HS-27A (cell line): ENCODE data around the gene ZNF382.
"Not testable (repeated sequence)": the region's sequence is repeated elsewhere in the genome, so short reads cannot be mapped to it uniquely, and the experiment has no call there.

Experiments
- DNase-seq: peaks from one replicate; pipeline ENCODE4 v3.0.0-alpha.2; 2012; ENCODE audit warnings: low read depth, missing footprints

Gene ZNF382

DNA sequence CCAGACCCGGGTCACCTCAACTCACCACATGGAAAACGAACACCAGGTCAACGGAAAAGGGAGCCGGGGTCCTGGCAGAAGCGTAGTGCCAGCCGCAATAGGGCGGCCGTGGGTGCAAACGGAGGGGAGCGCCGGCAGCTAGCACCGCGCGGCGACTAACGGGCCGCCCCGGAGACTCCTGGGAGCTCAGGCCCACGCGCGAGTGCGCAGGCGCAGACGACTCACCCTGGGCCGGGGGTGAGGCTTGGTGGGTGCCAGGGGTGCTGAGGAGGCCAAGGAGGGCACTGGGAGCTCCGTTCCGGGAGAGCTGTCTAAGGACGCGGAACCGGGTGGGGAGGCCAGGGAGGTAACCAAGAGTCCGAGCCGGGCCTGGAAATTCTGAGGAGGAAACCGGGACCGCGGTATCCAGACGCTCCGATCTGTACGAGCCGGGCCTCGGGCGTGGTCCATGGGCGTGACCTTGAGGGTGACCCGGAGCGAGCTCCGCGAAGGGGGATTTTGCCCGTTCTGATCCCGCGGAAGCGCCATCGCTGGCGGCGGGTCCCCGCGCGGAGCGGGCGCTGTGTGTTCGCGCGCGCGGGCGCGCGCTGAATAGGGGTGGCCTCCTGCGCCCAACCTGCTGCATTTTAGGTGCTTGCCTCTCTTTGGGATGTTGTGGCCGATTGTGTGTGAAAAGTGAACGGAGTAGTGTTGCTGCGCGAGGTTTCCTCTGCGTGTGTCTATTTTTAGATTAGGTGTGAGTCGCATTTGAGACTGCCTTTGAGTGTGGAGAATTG lies at the start of gene ZNF382:
ZNF382 (plus strand) TSS at position 213 of the 776 bp plus-strand sequence. CDS start 4,602 bp downstream, outside the sequence.
- no peak for DNase-seq

DNA sequence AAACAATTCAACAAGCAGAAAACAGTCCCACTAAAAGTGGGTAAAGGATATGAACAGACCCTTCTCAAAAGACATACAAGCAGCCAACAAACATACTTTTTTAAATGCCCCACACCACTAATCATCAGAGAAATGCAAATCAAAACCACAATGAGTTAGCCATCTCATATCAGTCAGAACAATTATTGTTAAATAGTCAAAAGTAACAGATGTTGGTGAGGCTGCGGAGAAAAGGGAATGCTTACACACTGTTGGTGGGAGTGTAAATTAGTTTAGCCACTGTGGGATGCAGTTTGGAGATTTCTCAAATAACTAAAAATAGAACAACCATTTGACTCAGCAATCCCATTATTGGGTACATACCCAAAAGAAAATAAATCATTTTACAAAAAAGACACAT lies 40.7 kb upstream of the ZNF382 start:
- no peak for DNase-seq

DNA sequence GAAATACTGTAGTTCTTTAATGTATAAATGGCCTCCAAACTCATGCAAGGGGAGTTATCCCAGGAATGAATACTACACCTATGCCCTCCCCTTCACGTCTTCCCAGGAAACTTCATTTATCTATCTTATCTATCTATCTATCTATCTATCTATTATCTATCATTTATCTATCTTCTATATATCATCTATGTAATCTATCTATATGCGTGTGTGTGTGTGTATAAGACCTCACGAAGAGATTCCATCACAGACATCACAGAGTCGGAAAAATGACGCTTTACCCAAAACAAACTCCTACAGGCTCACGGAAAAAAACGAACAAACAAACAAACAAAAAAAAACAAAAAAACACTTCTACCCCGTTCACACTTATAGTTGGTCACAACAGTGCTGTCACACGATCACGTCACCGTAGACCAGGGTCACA lies 32.5 kb upstream of the ZNF382 start:
- DNase-seq, result no peak

DNA sequence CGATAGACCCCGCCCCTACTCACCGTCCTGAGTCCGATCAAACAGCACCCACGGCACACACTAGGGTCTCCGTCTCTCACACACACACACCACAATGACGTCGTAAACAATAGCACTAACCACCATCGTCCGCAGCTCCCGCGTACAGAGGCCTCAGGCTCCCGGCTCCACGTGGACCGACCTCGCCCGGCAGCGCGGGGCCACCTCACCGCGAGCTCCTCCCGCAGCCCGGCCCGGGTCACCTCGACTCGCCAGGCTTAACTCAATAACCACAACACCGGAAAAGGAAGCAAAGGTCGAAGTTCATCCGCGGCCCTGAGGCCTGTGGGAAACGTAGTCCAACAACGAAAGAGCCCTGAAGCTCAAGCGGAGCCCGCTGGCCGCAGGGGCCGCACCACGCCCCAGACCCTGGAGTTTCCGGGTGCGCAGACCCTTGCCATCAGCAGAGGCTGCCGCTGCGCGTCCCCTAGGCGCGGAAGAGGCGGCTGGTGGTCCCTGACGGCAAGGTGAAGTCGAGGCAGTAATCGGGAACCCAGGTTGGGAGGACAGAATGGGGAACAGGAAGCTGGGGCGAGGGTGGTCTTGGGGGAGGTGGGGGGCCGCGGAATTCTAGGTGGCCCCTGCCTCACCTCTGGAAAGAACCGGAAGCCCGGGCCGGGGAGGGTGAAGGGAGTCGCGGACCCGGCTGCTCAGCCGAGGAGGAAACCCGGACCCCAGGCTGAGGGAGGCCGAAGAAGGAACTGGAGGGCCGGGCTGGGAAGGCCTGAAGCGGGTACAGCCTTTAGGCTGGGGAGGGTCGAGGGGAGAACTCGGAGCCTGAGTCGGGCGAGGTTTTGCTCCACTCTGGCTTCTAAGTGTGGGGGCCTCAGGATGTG lies 31.9 kb upstream of the ZNF382 start, which contains the start of gene ZNF529:
ZNF529 (minus strand) TSS at position 273 of the 875 bp plus-strand sequence. CDS start 946 bp downstream, outside the sequence.
- DNase-seq, result peak; percentile 94

DNA sequence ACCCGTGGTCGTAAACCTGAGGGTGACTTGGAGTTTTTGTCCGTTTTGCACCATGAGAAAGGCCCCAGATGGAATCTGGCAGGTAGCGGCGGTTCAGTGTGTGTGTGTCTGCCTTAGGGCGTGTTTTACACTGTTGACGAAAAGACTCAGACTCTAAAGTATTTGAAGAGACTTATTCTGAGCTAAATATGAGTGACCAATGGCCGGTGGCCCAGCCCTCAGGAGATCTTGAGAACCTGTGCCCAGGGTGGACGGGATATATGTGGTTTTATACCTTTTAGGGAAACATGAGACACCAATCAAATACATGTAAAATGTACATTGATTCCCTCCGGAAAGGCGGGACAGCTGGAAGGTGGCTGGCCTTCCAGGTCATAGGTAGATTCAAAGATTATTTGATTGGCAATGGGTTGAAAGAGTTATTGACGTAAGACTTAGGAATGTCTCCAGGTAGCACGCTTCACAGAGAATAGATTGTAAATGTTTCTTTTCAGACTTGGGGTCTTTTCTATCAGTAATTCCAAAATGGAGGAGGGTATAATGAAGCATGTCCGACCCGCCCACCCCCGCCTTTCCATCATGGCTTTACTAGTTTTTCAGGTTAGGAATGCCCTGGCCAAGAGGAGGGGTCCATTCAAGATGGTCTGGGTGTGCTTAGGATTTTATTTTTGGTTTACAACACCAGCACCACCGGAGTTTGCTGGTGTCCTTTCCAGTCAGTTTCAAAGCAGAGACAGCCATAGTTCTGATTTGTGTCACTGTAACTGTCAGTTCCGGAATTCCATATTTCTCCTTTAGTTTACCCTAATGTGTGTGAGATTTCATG lies 31.0 kb upstream of the ZNF382 start:
- no peak for DNase-seq

DNA sequence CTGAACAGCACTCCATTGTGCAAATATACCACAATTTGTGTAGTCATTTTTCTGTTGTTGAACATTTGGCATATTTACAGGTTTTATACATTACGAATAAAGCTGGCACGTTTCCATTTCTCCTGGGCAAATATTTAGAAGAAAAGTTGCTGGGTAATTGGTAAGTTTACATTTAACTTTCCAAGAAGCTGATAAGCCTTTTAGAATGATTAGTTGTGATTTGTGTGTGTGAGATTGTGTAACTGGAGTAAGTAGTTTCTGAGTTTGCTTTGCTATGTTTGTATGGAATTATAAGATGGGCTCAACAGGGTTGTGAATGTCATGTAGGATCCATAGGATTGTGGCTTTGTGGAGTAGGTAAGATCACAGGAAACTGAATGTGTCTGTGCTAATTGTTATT lies 30.4 kb upstream of the ZNF382 start:
- DNase-seq, result no peak

DNA sequence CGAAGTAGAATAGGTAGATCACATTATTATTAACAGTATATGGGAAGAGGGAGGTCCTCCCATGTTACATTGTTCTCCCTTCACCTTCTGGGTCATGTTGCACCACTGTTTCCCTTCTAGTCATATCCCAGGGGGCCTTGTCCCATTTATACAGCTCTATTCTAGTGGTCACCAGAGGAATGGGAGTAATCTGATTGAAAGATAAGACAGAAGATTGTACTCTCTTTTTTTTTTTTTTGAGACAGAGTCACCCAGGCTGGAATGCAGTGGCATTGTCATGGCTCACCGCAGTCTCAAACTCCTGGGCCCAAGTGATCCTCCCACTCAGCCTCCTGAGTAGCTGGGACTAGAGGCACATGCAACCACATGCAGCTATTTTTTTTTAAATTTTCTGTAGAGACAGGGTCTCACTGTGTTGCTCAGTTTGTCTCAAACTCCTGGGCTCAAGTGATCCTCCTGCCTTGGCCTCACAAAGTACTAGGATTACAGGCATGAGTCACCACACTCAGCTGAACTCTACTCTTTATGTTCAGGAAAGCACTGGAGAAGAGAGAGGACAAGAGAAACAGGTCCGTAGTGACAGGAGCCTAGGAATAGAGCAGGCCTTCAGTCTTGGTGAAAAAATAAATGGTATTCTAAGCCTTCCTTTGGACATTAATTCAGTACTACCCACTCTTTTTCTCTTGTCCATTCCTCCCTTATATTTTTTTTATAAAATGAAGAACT lies 27.7 kb upstream of the ZNF382 start:
- DNase-seq, result no peak

DNA sequence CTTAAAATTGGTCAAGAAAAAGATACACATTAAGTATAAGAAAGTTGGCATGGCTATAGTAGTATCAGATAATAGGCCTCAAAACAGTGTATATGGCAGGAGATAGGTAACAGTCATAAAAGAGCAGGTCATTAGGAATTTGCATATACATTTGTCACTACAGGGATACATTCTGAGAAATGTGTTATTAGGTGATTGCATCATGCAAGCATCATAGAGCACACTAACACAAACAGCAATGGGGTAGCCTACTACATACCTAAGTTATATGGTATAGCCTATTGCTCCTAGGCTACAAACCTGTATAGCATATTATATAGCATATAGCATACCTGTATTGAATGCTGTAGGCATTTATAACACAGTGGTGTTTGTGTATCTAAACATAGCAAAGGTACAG lies 25.9 kb upstream of the ZNF382 start:
- DNase-seq, result no peak

DNA sequence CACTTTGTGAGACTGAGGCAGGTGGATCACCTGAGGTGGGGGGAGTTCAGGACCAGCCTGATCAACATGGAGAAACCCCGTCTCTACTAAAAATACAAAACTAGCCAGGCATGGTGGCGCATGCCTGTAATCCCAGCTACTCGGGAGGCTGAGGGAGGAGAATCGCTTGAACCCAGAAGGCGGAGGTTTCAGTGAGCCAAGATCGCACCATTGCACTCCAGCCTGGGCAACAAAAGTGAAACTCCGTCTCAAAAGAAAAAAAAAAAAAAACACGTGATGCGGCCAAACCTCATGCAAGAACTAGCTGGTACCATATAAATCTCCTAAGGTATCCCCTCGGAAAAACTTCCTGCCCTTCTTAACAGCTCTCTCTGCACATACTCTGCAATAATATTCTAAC lies 2.4 kb upstream of the ZNF382 start:
- not testable (repeated sequence) for DNase-seq

DNA sequence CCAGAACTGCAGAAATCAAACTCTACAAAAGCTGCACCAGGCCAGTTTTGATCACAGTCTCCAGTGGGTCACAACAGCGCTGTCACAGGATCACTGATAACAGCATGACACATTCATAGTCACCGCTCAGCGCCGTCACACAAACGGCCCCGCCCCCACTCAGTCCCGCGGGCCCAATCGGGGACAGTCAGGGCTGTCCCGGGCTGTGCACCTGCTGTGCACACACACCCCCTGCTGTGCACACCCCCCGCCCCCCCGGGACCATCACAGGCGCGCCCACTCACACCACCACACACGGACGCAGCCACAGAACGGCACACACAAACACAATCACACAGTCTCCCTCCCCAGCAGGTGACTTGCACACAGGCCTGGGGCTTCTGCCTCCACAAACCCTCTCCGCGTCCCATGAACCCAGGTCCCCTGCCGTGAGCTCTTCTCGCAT lies 435 bp upstream of the ZNF382 start:
- no peak for DNase-seq

DNA sequence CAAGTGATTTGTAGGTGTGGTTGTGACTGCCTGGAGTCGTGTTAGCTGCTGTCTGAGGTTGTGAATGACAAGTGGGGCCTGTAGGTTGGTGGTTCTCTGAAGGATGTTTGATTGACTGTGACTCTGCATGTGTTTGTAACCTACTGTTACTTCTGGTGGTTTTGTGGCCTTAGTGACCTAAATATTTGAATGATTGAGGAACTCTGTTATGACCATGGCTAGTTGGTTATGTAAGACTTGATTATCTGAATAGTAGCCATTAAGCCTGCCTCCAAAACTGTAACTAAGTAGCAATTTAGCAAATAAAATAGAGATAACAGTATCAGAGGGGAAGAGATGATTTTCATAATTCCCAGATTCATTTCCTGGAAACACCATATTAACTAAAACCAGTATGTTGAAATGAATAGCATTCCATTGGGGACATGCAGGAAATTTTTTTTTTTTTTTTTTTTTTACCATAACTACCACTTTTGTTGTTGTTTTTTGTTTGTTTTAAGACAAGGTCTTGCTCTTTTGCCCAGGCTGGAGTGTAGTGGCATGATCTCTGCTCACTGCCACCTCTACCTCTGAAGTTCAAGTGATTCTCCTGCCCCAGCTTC lies 865 bp downstream of the ZNF382 start:
- no peak for DNase-seq

DNA sequence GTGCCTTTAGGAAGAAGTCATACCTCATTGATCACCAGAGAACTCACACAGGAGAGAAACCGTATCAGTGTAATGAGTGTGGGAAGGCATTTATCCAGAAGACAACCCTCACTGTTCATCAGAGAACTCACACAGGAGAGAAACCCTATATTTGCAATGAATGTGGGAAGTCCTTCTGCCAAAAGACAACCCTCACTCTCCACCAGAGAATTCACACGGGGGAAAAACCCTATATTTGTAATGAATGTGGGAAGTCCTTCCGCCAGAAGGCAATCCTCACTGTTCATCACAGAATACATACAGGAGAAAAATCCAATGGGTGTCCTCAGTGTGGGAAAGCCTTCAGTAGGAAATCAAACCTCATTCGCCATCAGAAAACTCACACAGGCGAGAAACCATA lies 21.9 kb downstream of the ZNF382 start:
- no peak for DNase-seq

DNA sequence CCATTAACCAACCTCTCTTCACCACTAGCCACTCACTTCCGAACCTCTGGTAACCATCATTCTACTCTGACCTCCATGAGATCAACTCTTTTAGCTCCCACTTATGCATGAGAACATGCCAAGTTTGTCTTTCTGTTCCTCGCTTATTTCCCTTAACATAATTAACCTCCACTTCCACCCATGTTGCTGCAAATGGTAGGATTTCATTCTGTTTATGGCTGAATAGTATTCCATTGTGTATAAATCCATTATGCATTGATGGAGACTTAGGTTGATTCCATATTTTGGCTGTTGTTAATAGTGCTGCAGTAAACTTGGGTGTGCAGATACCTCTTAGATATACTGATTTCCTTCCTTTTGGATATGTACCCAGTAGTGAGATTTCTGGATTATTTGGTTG lies 30.2 kb downstream of the ZNF382 start:
- no peak for DNase-seq

DNA sequence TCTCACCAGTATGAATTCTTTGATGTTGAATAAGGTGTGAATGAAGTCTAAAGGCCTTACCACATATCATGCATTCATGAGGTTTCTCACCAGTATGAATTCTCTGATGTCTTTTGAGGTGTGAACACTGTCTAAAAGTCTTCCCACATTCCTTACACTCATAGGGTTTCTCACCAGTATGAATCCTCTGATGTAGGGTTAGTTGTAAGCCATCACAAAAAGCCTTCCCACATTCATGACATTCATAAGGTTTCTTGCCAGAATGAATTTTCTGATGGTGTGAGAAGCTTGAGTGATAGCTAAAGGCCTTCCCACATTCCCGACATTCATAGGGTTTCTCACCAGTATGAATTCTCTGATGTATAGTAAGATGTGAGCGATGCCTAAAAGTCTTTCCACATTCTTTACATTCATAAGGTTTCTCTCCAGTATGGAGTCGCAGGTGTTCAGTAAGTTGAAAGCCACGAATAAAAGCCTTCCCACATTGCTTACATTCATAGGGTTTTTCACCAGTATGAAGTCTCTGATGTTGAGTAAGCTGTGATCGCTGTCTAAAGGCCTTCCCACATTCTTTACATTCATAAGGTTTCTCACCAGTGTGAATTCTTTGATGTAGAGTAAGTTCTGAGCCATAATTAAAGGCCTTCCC lies 33.9 kb downstream of the ZNF382 start:
- DNase-seq, result no peak

DNA sequence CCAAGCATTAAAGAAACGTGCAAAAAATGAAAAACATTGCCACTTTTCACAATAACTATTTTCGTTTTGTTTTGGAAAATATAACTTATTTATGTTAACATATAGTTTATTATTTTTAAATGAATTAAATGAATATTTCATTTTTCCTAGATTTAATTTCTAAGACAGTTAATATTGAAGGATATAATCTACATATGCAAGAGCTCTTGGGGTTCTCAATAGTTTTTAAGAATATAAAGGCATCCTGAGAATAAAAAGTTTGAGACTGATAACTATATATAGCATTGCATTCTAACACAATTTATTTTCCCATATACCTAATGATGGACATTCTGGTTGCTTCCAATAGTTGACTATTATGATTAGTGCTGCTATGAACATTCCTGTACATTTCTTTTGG lies 41.6 kb downstream of the ZNF382 start:
- DNase-seq, result no peak

DNA sequence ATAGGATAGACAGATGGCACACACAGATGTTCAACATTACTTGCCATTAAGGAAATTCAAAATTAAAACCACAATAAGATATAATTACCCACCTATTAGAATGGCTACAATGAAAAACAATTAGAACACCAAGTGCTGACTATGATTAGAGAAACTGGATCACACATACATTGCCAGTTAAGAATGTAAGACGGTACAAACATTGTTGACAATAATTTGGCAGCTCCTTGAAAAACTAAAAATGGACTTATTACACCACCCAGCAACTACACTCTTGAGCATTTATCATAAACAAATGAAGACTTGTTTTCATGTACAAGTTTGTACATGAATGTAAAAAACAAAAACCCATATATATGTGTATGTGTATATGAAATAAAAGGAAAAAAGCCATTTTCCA lies 47.8 kb downstream of the ZNF382 start:
- no peak for DNase-seq

DNA sequence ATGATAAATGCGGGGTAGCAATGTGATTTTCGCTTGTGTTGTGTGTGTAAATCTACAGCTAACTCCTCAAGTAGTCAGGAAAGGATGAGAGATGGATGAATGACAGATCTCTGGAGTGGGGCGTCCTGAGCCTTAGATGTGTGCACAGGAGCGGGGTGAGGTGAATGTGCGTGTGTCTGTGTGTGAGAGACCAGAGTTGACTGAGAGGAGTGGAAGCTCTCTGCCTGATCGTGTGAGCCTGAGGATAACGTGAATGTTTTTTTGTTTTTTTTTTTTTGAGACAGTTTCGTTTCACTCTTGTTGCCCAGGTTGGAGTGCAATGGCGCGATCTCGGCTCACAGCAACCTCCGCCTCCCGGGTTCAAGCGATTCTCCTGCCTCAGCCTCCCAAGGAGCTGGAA lies 60.7 kb downstream of the ZNF382 start:
- no peak for DNase-seq

DNA sequence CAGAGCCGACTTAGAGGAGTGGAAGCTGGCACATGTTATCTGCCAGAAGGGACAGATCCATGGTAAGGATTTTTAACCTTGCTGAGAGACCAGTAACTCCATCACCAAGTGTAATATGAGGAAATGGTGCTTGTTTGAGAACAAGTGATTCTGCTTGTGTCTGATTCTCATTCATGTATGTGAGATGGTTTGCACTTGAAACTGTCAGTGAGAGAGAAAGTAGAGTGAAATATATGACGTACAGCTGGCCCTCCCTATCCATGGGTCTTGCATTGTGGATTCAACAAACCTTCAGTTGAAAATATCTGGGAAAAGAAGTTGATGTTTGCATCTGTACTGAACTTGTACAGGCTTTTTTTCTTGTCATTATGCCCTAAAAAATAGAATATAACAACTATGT lies 63.5 kb downstream of the ZNF382 start:
- no peak for DNase-seq

DNA sequence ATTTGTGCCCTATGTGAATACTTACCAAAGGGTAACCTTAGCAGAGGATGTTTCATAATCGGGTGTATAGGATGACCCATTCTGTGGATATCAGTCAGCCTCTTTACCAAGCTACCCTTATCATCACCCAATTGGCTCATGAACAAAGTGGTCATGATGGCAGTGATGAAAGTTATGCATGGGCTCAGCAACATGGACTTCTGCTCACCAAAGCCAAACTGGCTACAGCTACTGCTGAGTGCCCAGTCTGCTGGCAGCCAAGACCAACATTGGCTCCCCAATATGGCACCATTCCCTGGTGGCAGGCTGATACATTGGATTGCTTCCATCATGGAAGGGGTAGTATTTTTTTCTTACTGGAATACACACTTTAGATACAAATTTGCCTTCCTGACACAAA lies 67.3 kb downstream of the ZNF382 start:
- no peak for DNase-seq

DNA sequence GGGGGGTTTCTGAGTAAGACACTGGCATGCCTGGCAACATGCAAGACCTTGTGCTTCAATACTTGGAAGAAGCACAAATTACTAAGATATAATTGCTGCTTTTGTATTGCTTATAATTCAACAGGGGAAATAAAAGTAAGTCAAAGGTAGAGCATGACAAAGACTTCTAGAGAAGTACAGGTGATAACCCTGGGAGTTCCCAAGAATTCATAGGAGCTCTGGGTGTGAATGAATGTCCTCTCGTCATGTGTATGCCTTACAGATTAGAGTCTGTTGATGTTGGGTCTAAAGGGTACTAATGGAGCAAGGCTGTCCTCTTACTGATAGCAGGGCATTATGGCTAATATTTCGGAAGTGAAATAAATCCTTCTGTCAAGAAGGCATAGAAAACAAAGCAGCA lies 69.1 kb downstream of the ZNF382 start:
- no peak for DNase-seq

DNA sequence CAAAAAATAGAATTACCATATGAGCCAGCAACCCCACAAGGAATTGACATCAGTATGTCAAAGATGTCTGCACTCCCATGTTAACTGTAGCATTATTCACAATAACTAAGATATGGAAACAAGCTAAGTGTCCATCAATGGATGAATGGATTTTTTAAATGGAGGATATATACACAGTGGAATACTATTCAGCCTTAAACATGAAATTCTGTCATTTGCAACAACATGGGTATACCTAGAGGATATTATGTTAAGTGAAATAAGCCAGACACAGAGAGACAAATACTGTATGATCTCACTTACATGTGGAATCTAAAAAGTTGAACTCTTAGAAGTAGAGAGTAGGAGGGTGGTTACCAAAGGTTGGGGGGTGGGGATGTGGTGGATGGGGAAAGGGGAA lies 74.3 kb downstream of the ZNF382 start:
- DNase-seq, result no peak
